Stomach smooth muscle (tissue), 2 donors: Measurements from ENCODE around the gene PCNX3.
A peak's percentile ranks its signal among the peaks of the same experiment; 100 is the strongest.

Experiments
- H3K27ac ChIP-seq: one replicate; pipeline ENCODE4 v1.7.0; 2013; ENCODE audit warnings: mild to moderate bottlenecking, low read length, inconsistent platforms
- H3K27me3 ChIP-seq, 2 donors: one replicate each; pipeline ENCODE4 v1.7.0; 2013; ENCODE audit warnings: low read length in 2 of 2; ENCODE audit not compliant: insufficient read depth in 2 of 2, control insufficient read depth in 1 of 2
- H3K36me3 ChIP-seq, 2 donors: one replicate each; pipeline ENCODE4 v1.7.0; 2013; ENCODE audit warnings: low read length in 2 of 2; ENCODE audit not compliant: control insufficient read depth in 2 of 2, insufficient read depth in 2 of 2
- H3K4me1 ChIP-seq: one replicate; pipeline ENCODE4 v1.7.0; 2013; ENCODE audit warnings: low read length; ENCODE audit not compliant: control insufficient read depth, insufficient read depth
- H3K4me3 ChIP-seq, 2 donors: one replicate each; pipeline ENCODE4 v1.7.0; 2013; ENCODE audit warnings: low read length in 2 of 2
- H3K9ac ChIP-seq, 2 donors: one replicate each; pipeline ENCODE4 v1.7.0; 2013; ENCODE audit warnings: low read length in 2 of 2, mild to moderate bottlenecking in 1 of 2
- H3K9me3 ChIP-seq, 2 donors: one replicate each; pipeline ENCODE4 v1.7.0; 2013; ENCODE audit warnings: low read length in 2 of 2; ENCODE audit not compliant: control insufficient read depth in 2 of 2
- donor health status: healthy.
- donor health status: Pancreatic carcinoma.

Gene PCNX3

DNA sequence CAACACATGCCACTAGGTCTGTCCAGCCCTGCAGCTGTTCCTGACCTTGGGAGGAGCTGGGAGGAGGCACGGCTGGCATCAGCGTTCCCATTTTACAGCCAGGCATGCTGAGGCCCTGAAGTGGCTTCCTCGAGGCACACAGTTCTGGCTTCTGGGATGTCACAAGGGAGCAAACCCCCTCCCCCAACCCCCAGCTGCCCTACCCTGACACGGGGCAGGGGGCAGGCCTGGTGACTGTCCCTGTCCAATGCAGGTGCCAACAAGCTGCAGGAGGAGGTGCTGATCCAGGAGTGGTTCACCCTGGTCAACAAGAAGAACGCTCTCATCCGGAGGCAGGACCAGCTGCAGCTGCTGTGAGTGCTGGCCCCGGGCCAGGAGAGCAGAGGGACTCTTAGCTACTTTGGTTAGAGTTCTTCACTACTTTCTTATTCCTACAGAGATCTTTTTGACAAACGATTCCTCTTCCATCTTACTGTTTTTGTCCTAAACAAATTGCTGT is 25.3 kb upstream of the PCNX3 start:
- Histone ChIP-seq H3K9ac (no peak overlapping the region), H3K27ac (peak overlapping the region; percentile 37), H3K4me1 (peaks cover 72% of the 10 kb centered on the region), H3K36me3 (peaks cover 22 to 33% of the 10 kb centered on the region in 2 donors), H3K9me3 (no peaks in the 10 kb centered on the region), H3K4me3 (no peak overlapping the region), H3K27me3 (no peaks in the 10 kb centered on the region)

DNA sequence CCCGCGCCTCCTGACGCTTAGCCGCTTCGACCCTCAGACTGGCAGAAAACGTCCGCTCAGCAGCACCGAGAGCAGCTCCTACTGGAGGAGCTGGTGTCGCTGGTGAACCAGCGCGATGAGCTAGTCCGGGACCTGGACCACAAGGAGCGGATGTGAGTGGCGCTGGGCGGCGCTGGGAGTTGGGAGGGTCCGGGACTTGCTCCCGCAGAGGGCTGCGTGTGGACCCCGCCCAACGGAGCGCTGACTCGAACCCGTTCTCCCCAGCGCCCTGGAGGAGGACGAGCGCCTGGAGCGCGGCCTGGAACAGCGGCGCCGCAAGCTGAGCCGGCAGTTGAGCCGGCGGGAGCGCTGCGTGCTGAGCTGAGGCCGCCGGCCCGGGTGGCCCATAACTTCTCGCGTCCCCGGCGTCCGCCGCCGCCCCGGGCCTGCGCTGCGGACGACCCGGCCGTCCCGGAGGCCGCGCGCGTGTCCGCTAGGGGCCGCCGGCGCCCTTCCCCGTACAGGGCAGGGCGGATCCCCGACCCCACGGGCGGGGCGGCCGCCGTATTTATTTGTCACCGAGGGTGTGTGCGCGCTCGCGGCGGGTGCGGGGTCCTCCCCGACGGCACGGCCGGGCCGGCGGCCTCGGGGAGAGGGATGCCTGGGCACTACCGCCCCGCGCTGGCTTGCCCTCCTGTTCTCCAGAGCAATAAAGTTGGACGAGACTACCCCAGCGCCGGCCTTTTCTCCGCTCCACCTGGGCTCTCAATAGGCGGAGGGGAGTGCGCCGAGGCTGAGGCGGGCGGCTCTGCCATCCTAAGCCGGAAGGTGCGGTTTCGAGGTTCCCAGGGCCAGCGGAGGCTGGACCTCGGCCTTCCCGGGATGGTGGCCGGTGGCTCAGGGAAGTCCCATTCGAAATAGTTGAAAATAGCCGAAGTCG is 23.4 kb upstream of the PCNX3 start:
- no peaks in the 10 kb centered on the region for H3K27me3 ChIP-seq
- no peak overlapping the region for H3K4me3 ChIP-seq
- H3K27ac ChIP-seq: no peak overlapping the region
- peaks cover 18 to 23% of the 10 kb centered on the region in 2 donors for H3K36me3 ChIP-seq
- H3K9me3 ChIP-seq: no peaks in the 10 kb centered on the region
- peaks cover 59% of the 10 kb centered on the region for H3K4me1 ChIP-seq
- no peak overlapping the region for H3K9ac ChIP-seq

GRCh38 chr11:65592858-65593517 is 22.6 kb upstream of the PCNX3 start:
- H3K9ac ChIP-seq: no peak overlapping the region
- H3K4me3 ChIP-seq: no peak overlapping the region

GRCh38 chr11:65593518-65594414 is 21.8 kb upstream of the PCNX3 start:
- Histone ChIP-seq H3K27me3 (no peaks in the 10 kb centered on the region), H3K4me3 (no peak overlapping the region), H3K27ac (no peak overlapping the region), H3K9ac (peak overlapping the region in 1 of 2 donors; percentile 6), H3K36me3 (peaks cover 28 to 33% of the 10 kb centered on the region in 2 donors), H3K4me1 (peaks cover 43% of the 10 kb centered on the region), H3K9me3 (no peaks in the 10 kb centered on the region)

More at GRCh38 chr11:65592858-65593517, 22.6 kb upstream of the PCNX3 start:
- Histone ChIP-seq H3K27ac (no peak overlapping the region), H3K36me3 (peaks cover 20 to 25% of the 10 kb centered on the region in 2 donors), H3K27me3 (no peaks in the 10 kb centered on the region), H3K9me3 (no peaks in the 10 kb centered on the region), H3K4me1 (peaks cover 51% of the 10 kb centered on the region)

DNA sequence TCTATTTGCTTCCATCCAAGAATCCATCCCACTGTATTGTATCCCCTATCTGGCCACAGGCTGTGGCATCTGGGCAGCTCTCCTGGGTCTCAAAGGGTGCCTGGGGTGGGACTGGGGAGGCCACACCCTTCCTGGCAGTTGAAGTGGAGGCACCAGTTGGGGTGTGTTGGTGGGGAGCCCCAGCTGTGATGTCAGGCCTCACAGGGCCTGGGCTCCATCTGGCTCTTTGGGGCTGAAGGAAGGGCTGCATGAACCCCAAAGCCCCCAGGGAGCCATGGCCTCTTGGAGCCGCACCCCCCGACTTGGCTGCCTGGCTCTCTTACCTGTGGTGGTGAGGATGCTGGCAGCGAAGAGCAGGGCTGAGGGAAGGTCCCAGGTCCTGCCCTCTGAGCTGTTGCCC is 20.4 kb upstream of the PCNX3 start:
- Histone ChIP-seq H3K27ac (peak overlapping the region; percentile 11), H3K9me3 (no peaks in the 10 kb centered on the region), H3K27me3 (no peaks in the 10 kb centered on the region), H3K9ac (no peak overlapping the region), H3K36me3 (peaks cover 32 to 34% of the 10 kb centered on the region in 2 donors), H3K4me3 (no peak overlapping the region), H3K4me1 (peaks cover 33% of the 10 kb centered on the region)

GRCh38 chr11:65595543-65596281 is 19.9 kb upstream of the PCNX3 start, which contains the start of gene KCNK7:
Gene KCNK7, minus strand, starts transcription at chr11:65595800. Its CDS starts 28 bp downstream, at chr11:65595772.
- H3K36me3 ChIP-seq: peaks cover 28 to 31% of the 10 kb centered on the region in 2 donors
- H3K4me1 ChIP-seq: peaks cover 28% of the 10 kb centered on the region
- H3K27me3 ChIP-seq: no peaks in the 10 kb centered on the region
- H3K4me3 ChIP-seq: no peak within 1 kb of the TSS
- H3K9me3 ChIP-seq: no peaks in the 10 kb centered on the region
- H3K27ac ChIP-seq: peak within 1 kb of the TSS; percentile 11
- no peak within 1 kb of the TSS for H3K9ac ChIP-seq

DNA sequence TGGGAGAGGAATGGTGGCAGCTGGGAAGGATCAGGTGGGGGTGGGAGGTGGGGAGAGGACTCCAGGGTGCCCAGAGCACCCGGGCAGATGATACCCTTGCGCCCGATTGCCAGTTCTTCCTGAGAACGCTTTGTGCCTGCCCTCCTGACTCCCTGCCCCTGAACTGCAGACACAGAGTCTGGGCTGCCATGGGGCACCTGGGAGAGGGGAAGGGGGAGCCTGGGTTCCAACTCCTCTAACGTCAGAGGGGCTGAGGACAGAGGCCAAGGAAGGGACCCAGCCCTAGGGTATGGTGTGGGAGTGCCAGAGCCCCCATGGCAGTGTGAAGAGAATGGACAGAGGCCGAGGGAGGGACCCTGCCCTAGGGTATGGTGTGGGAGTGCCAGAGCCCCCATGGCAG is 19.1 kb upstream of the PCNX3 start:
- Histone ChIP-seq H3K4me1 (peaks cover 28% of the 10 kb centered on the region), H3K27me3 (no peaks in the 10 kb centered on the region), H3K9me3 (no peaks in the 10 kb centered on the region), H3K9ac (no peak overlapping the region), H3K36me3 (peaks cover 24 to 37% of the 10 kb centered on the region in 2 donors), H3K27ac (no peak overlapping the region), H3K4me3 (no peak overlapping the region)

- no peak overlapping the region for H3K27ac ChIP-seq
- H3K9ac ChIP-seq: no peak overlapping the region
- no peak overlapping the region for H3K4me3 ChIP-seq
- no peaks in the 10 kb centered on the region for H3K9me3 ChIP-seq
- H3K4me1 ChIP-seq: peaks cover 21% of the 10 kb centered on the region
- peaks cover 19 to 35% of the 10 kb centered on the region in 2 donors for H3K36me3 ChIP-seq
- no peaks in the 10 kb centered on the region for H3K27me3 ChIP-seq
Measured at GRCh38 chr11:65598258-65598699, 17.3 kb upstream of the PCNX3 start.

- Histone ChIP-seq H3K4me1 (peaks cover 11% of the 10 kb centered on the region), H3K9me3 (no peaks in the 10 kb centered on the region), H3K27ac (no peak overlapping the region), H3K36me3 (peaks cover 27 to 39% of the 10 kb centered on the region in 2 donors), H3K27me3 (no peaks in the 10 kb centered on the region), H3K9ac (no peak overlapping the region), H3K4me3 (no peak overlapping the region)
Measured at GRCh38 chr11:65599216-65599954, 16.2 kb upstream of the PCNX3 start.
